Esophagus squamous epithelium (tissue), 4 donors: ENCODE results near the gene DENND1C.

Source experiments
- CTCF ChIP-seq, 6 experiments: fragments of 450-650 bp in 4 of 6; fragments of 200-600 bp in 2 of 6; sonication (generic) in 2 of 6; IDR thresholded peaks; one replicate each; pipeline ENCODE4 v1.5.1; 2016 to 2019; ENCODE audit warnings: antibody characterized with exemption in 6 of 6, mild to moderate bottlenecking in 4 of 6, moderate library complexity in 4 of 6
- POLR2A ChIP-seq, 4 donors: fragments of 450-650 bp; IDR thresholded peaks; one replicate each; pipeline ENCODE4 v1.6.1; 2017; ENCODE audit warnings: antibody characterized with exemption in 4 of 4, mild to moderate bottlenecking in 4 of 4, moderate library complexity in 3 of 4

GRCh38 chr19:6480848-6481415, 655 bp downstream of the DENND1C start:
- TF ChIP-seq POLR2A (IDR thresholded peaks at IDR 0.05): no peak
- no peak for TF ChIP-seq CTCF (IDR thresholded peaks at IDR 0.05)
